MM.1S (cell line): ENCODE results near the gene TUBAL3.

Experiments used
- DNase-seq: peaks from one replicate; pipeline ENCODE4 v3.0.0-alpha.2; 2015
- H2AFZ ChIP-seq: fragments of 300-600 bp; sonication (generic); 2 replicates; pipeline ENCODE4 v1.6.0; 2016; ENCODE audit warnings: antibody characterized with exemption, low read length
- H3F3A ChIP-seq: fragments of 300-600 bp; sonication (generic); 2 replicates; pipeline ENCODE4 v1.6.1; 2016; ENCODE audit warnings: mild to moderate bottlenecking, antibody characterized with exemption, low read length, moderate library complexity, mixed read lengths; ENCODE audit not compliant: insufficient read depth
- H3K27ac ChIP-seq: fragments of 300-600 bp; sonication (generic); 2 replicates; pipeline ENCODE4 v1.5.1; 2016; ENCODE audit warnings: mild to moderate bottlenecking, low read length
- H3K27me3 ChIP-seq: fragments of 300-600 bp; sonication (generic); replicated peaks from 2 replicates; pipeline ENCODE4 v1.6.0; 2016; ENCODE audit warnings: low read length; ENCODE audit not compliant: insufficient read depth
- H3K36me3 ChIP-seq: fragments of 300-600 bp; sonication (generic); replicated peaks from 2 replicates; pipeline ENCODE4 v1.6.1; 2016; ENCODE audit warnings: mild to moderate bottlenecking, low read length, mixed read lengths; ENCODE audit not compliant: insufficient read depth
- H3K4me1 ChIP-seq: fragments of 300-600 bp; sonication (generic); 2 replicates; pipeline ENCODE4 v1.6.1; 2016; ENCODE audit warnings: low read length, mixed read lengths
- H3K4me2 ChIP-seq: fragments of 300-600 bp; sonication (generic); 2 replicates; pipeline ENCODE4 v1.6.0; 2016; ENCODE audit warnings: low read depth, low read length
- H3K4me3 ChIP-seq: fragments of 300-600 bp; sonication (generic); 2 replicates; pipeline ENCODE4 v1.5.1; 2016; ENCODE audit warnings: low read length, mixed read lengths
- H3K79me2 ChIP-seq: fragments of 300-600 bp; sonication (generic); 2 replicates; pipeline ENCODE4 v1.6.1; 2016; ENCODE audit warnings: mixed run types, low read length, mixed read lengths
- H3K9ac ChIP-seq: fragments of 300-600 bp; sonication (generic); 2 replicates; pipeline ENCODE4 v1.6.1; 2016; ENCODE audit warnings: low read length, mixed read lengths
- H3K9me2 ChIP-seq: fragments of 300-600 bp; sonication (generic); replicated peaks from 2 replicates; pipeline ENCODE4 v1.6.1; 2016; ENCODE audit warnings: mild to moderate bottlenecking, low read length, mixed read lengths; ENCODE audit not compliant: insufficient read depth
- H3K9me3 ChIP-seq: fragments of 300-600 bp; sonication (generic); replicated peaks from 2 replicates; pipeline ENCODE4 v1.6.1; 2016; ENCODE audit warnings: mild to moderate bottlenecking, low read length, mixed read lengths; ENCODE audit not compliant: insufficient read depth
- H4K20me1 ChIP-seq: fragments of 300-600 bp; sonication (generic); 2 replicates; pipeline ENCODE4 v1.6.1; 2016; ENCODE audit warnings: mild to moderate bottlenecking, low read length, moderate library complexity, mixed read lengths; ENCODE audit not compliant: insufficient read depth
- EZH2 ChIP-seq: fragments of 300-600 bp; sonication (generic); optimal IDR thresholded peaks from 2 replicates; pipeline ENCODE3; 2017; ENCODE audit warnings: low read depth, mild to moderate bottlenecking, antibody characterized with exemption, low read length, mixed read lengths
- EZH2phosphoT487 ChIP-seq: fragments of 300-600 bp; sonication (generic); IDR thresholded peaks from 2 replicates; pipeline ENCODE4 v1.6.1; 2018; ENCODE audit warnings: antibody characterized with exemption, low read length
- TF ChIP-seq, protein P1 (sequence below): fragments of 300-600 bp; sonication (generic); IDR thresholded peaks from 2 replicates; pipeline ENCODE4 v1.5.1; 2016; ENCODE audit warnings: antibody characterized with exemption, low read length, mixed read lengths

TUBAL3 gene

DNA sequence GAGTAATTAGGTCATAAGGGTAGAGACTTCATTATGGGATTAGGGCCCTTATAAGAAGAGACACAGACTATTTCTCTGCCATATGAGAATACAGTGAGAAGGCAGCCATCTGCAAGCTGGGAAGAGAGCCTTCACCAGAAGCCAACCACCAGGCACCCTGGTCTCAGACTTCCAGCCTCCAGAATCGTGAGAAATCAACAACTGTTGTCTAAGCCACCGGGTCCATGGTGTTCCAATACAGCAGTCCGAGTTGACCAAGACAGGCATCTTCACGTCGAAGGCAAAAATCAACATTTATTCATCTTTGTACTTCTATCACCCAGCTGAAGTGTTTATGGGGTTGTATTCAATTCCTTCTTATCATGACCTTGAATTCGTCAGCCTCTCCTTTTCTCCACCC, 5.3 kb downstream of the TUBAL3 start:
- H2AFZ ChIP-seq = no peak overlapping the region
- no peaks in the 10 kb centered on the region for H3F3A ChIP-seq
- H3K27me3 ChIP-seq = no peaks in the 10 kb centered on the region
- H3K79me2 ChIP-seq = no peaks in the 10 kb centered on the region
- no peaks in the 10 kb centered on the region for H3K9me3 ChIP-seq
- H3K4me2 ChIP-seq = no peak overlapping the region
- H3K36me3 ChIP-seq = no peaks in the 10 kb centered on the region
- H3K4me3 ChIP-seq = no peak overlapping the region
- no peaks in the 10 kb centered on the region for H3K9me2 ChIP-seq
- no peak overlapping the region for H3K27ac ChIP-seq
- DNase-seq = no peak
- H4K20me1 ChIP-seq = no peaks in the 10 kb centered on the region
- H3K4me1 ChIP-seq = no peaks in the 10 kb centered on the region
- no peak overlapping the region for H3K9ac ChIP-seq
- TF ChIP-seq, protein P1, sequence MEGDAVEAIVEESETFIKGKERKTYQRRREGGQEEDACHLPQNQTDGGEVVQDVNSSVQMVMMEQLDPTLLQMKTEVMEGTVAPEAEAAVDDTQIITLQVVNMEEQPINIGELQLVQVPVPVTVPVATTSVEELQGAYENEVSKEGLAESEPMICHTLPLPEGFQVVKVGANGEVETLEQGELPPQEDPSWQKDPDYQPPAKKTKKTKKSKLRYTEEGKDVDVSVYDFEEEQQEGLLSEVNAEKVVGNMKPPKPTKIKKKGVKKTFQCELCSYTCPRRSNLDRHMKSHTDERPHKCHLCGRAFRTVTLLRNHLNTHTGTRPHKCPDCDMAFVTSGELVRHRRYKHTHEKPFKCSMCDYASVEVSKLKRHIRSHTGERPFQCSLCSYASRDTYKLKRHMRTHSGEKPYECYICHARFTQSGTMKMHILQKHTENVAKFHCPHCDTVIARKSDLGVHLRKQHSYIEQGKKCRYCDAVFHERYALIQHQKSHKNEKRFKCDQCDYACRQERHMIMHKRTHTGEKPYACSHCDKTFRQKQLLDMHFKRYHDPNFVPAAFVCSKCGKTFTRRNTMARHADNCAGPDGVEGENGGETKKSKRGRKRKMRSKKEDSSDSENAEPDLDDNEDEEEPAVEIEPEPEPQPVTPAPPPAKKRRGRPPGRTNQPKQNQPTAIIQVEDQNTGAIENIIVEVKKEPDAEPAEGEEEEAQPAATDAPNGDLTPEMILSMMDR = no peak
- no peak for TF ChIP-seq EZH2phosphoT487
- TF ChIP-seq EZH2 = no peak

DNA sequence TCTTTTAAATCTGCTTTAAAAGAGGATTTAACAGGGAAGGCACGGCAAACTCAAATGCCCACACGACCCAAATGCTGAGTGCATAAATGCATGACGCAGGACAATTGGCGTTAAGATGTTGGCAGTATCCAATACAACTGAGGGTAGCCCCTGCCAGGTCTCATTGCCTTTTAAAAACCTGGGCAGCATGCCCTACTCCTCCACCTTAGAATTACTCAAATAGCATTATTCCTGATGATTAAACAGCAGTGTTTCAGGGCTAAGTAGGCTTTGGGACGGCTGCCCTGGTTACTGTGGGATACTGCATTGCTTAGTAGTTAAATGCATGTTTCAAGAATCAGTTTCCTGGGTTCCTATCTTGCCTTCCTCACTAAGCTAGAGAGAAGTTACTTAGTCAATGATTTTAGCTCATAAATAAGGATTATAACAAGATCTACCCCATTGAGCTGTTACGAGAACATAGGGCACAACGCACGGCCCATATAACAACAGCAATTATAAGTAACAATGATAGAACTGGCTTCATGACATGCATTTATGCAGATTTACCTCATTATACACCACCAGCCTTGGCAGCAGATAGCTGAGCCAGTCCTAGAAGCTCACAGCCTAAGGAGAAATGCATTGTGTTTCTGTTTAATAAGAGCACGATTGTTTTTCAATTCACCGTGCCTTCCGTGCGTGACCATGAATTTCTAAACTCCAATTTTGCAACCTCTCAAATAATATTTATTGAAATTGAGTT, 7.9 kb downstream of the TUBAL3 start:
- H3K4me1 ChIP-seq = no peaks in the 10 kb centered on the region
- H3K9ac ChIP-seq = no peak overlapping the region
- no peak overlapping the region for H2AFZ ChIP-seq
- H3K27me3 ChIP-seq = no peaks in the 10 kb centered on the region
- no peak for DNase-seq
- H3F3A ChIP-seq = no peaks in the 10 kb centered on the region
- no peak overlapping the region for H3K4me2 ChIP-seq
- H3K27ac ChIP-seq = no peak overlapping the region
- TF ChIP-seq EZH2 (no peak), EZH2phosphoT487 (no peak)
- TF ChIP-seq, protein P1 = no peak
- no peaks in the 10 kb centered on the region for H3K36me3 ChIP-seq
- no peaks in the 10 kb centered on the region for H3K79me2 ChIP-seq
- H4K20me1 ChIP-seq = no peaks in the 10 kb centered on the region
- H3K9me3 ChIP-seq = no peaks in the 10 kb centered on the region
- no peak overlapping the region for H3K4me3 ChIP-seq
- no peaks in the 10 kb centered on the region for H3K9me2 ChIP-seq

DNA sequence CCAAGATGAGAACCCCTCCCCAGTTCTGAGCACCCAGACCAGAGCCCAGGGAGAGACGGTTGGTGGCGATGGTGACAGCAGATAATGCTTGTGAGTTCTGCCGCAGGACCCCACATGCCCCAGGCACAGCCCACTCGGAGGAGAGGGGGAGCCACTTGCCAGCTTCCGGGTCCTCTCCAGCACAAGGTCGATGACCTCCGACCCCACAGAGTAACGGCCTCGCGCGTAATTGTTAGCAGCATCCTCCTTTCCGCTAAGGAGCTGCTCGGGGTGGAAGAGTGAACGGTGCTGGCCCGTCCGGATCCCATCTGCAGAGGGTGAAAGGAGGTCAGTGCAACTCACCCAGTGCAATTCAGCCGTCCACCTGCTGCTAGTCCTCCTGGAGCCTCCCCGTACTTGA, 9.5 kb downstream of the TUBAL3 start:
- Histone ChIP-seq H2AFZ (no peak overlapping the region), H3K79me2 (no peaks in the 10 kb centered on the region), H4K20me1 (no peaks in the 10 kb centered on the region), H3K36me3 (no peaks in the 10 kb centered on the region), H3K27ac (no peak overlapping the region), H3F3A (no peaks in the 10 kb centered on the region), H3K9ac (no peak overlapping the region), H3K4me1 (no peaks in the 10 kb centered on the region), H3K4me2 (no peak overlapping the region), H3K27me3 (no peaks in the 10 kb centered on the region), H3K9me3 (no peaks in the 10 kb centered on the region; the same call in 1 of the 2 replicates), H3K9me2 (no peaks in the 10 kb centered on the region), H3K4me3 (no peak overlapping the region)
- no peak for DNase-seq
- TF ChIP-seq, protein P1 = no peak
- TF ChIP-seq EZH2phosphoT487 (no peak), EZH2 (no peak)
